HCT116 (cell line): Measurements from ENCODE around the gene DUXA. TPM values are rescaled to one million over a fixed set of nuclear protein-coding genes. Genes with fewer than 3 reads are reported as not detected.

Source experiments
- total RNA-seq: library from RNA; stranded (reverse); gene quantifications from one replicate; pipeline ENCODE4 v1.2.1, GENCODE V29; 2021; ENCODE audit not compliant: unreplicated experiment

Gene DUXA
- total RNA-seq, 1 experiment from 2014 or later: not detected

Other genes with a start within 250 kb of the DUXA start
- gene USP29, start 47.5 kb downstream of the DUXA start, total RNA-seq: not detected
- not detected for gene ZIM3, start 22.3 kb downstream of the DUXA start, total RNA-seq
- 30.3 TPM for gene ZNF264, start 24.0 kb upstream of the DUXA start, total RNA-seq
- 1.5 TPM for gene AURKC, start 63.5 kb upstream of the DUXA start, total RNA-seq
- gene ZNF805, start 73.1 kb upstream of the DUXA start, total RNA-seq: 9.2 TPM
- gene ZNF460, start 113.0 kb upstream of the DUXA start, total RNA-seq: 43.1 TPM
- gene ZNF543, start 153.0 kb upstream of the DUXA start, total RNA-seq: 7.6 TPM
- 6.3 TPM for gene ZNF304, start 183.8 kb upstream of the DUXA start, total RNA-seq
- 3.9 TPM for gene TRAPPC2B, start 196.1 kb upstream of the DUXA start, total RNA-seq
- gene ZNF547, start 196.1 kb upstream of the DUXA start, total RNA-seq: 1.4 TPM
- gene ZNF548, start 222.4 kb upstream of the DUXA start, total RNA-seq: 8.7 TPM
- gene ZNF17, start 243.7 kb upstream of the DUXA start, total RNA-seq: 5.1 TPM